Measurements from ENCODE around the gene STARD6.
"Not testable (repeated sequence)": the region's sequence is repeated elsewhere in the genome, so short reads cannot be mapped to it uniquely, and the experiment has no call there.

- TF ChIP-seq EZH2phosphoT487 (IDR thresholded peaks at IDR 0.05; ENCODE audit: insufficient read depth, low read depth); EZH2 (IDR thresholded peaks at IDR 0.05; ENCODE audit: insufficient read depth, poor library complexity, severe bottlenecking): not testable (repeated sequence)
These were observed 58.7 kb downstream of the STARD6 start for GRCh38 chr18:54298991-54299390.
